ENCODE data around the gene TMEM134. TPM values are rescaled to one million over a fixed set of nuclear protein-coding genes. Genes with fewer than 3 reads are reported as not detected.

Gene TMEM134
- total RNA-seq, 4 donors from 2014 or later: 131 to 376 (median 207) TPM

DNA sequence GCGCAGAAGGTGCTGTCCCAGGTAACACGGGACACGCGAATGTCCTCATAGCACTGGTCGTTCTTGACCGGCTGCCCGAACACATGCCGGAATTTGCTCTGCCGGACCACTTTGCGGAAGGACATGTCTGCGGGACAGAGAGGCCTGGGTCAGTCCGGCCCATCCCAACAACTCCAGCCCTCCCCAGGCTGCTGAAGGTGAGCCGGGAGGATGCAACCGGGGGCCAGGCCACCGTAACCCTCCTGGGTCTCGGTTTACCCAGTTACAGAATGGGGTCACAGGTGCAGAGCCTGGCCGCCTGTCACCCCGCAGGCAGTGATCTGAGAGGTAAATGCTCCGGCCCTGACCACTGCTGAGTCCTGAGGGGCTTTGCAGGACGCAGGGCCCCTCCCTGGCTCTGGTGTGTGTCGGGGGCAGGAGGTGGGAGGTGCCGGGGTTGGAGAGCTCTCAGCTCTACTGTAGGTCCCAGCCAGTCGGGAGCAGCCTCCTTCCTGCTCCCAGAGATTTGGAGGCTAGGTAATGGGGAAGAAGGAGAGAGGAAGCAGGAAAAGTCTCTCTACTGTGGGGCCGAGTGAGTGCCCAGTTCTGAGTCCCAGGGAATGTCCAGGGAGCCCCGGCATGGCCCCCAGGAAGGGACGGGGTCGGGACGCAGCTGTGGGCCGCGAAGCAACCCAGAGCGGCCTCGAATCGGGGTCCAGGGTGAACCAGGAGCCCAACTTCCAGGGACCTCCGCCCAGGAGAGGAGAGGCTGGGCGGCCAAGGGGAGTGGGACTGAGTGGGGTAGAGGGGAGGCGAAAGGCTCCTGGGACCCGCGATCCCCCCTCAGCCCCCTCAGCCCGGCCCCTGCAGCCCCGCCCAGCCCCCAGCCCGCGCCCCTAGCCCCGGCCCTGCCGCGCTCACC, 26.3 kb downstream of the TMEM134 start:
- Histone ChIP-seq H3K27me3 (no peaks in the 10 kb centered on the region), H3K27ac (peak overlapping the region; percentile 93), H3K36me3 (peaks cover 36% of the 10 kb centered on the region), H3K4me3 (peak overlapping the region; percentile 91), H3K9me3 (no peaks in the 10 kb centered on the region), H3K4me1 (peaks cover 51% of the 10 kb centered on the region)
- DNase-seq (ENCODE audit: low spot score in 2 of 2): no peak
- WGBS: 32% methylated on average over 24 of the region's 45 CpGs
- TF ChIP-seq, protein P1, sequence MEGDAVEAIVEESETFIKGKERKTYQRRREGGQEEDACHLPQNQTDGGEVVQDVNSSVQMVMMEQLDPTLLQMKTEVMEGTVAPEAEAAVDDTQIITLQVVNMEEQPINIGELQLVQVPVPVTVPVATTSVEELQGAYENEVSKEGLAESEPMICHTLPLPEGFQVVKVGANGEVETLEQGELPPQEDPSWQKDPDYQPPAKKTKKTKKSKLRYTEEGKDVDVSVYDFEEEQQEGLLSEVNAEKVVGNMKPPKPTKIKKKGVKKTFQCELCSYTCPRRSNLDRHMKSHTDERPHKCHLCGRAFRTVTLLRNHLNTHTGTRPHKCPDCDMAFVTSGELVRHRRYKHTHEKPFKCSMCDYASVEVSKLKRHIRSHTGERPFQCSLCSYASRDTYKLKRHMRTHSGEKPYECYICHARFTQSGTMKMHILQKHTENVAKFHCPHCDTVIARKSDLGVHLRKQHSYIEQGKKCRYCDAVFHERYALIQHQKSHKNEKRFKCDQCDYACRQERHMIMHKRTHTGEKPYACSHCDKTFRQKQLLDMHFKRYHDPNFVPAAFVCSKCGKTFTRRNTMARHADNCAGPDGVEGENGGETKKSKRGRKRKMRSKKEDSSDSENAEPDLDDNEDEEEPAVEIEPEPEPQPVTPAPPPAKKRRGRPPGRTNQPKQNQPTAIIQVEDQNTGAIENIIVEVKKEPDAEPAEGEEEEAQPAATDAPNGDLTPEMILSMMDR (IDR thresholded peaks at IDR 0.05): no peak
- TF ChIP-seq EP300 (IDR thresholded peaks at IDR 0.05) (no peak), POLR2A (IDR thresholded peaks at IDR 0.05) (no peak), POLR2AphosphoS5 (IDR thresholded peaks at IDR 0.05) (no peak)

DNA sequence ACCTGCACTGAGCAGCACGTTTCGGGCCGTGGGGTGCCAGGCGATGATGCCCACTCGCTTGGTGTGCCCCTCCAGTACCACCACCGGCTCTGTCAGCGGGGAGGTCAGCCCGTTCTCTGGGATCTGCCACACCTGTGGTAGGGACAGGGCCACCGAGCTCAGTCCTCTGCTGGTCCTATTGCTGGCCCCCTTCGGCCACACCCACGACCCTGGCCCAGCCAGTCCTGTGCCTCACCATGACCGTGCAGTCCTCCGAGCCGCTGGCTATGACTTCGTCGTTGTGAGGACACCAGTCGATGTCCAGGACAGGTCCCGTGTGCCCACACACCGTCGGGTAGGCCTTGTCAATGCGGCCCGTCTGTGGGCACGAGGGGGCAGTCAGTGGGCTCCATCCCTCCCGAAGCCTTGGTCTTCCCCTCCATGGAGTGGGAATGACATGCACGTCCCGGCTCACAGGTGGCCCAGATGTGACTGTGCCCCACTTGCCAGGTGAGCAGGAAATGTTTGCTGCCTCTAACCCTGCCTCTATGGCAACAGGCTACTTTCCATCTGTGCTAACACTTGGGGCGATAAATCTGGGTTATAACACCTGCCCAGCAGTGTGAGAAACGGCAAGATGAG, 27.2 kb downstream of the TMEM134 start:
- Histone ChIP-seq H3K4me1 (peaks cover 51% of the 10 kb centered on the region), H3K9me3 (no peaks in the 10 kb centered on the region), H3K4me3 (peak overlapping the region; percentile 91), H3K27ac (no peak overlapping the region), H3K27me3 (no peaks in the 10 kb centered on the region), H3K36me3 (peaks cover 40% of the 10 kb centered on the region)
- no peak for DNase-seq (ENCODE audit: low spot score in 2 of 2)
- WGBS: 87% methylated on average over 10 of the region's 28 CpGs
- no peak for TF ChIP-seq EP300 (IDR thresholded peaks at IDR 0.05)
- no peak for TF ChIP-seq POLR2AphosphoS5 (IDR thresholded peaks at IDR 0.05)
- TF ChIP-seq POLR2A (IDR thresholded peaks at IDR 0.05): no peak
- TF ChIP-seq, protein P1 (IDR thresholded peaks at IDR 0.05): no peak

DNA sequence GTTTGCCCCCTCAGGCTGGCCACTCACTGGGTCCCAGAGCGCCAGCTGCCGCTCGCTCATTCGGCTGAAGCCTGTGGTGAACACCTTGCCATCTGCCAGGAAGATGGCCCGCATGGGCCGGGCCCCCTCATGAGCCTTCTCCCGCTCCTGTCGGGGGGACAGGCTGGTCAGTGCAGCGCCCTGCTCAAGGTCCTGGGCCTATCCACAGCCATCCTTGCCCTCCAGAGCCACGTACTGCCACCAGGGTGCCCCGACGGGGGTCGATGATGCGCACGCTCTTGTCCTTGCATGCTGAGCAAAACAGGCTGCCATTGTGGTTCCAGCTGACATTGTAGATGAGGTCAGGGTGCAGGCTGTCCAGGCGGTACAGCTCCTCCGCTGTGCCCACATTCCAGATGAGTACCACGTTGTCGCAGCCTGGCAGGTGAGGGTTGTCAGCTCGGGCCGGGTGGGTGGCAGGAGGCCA, 27.9 kb downstream of the TMEM134 start:
- peaks cover 53% of the 10 kb centered on the region for H3K4me1 ChIP-seq
- WGBS: 100% methylated on average over 2 of the region's 21 CpGs
- no peak for DNase-seq (ENCODE audit: low spot score in 2 of 2)
- no peaks in the 10 kb centered on the region for H3K9me3 ChIP-seq
- H3K36me3 ChIP-seq: peaks cover 41% of the 10 kb centered on the region
- no peak overlapping the region for H3K27ac ChIP-seq
- H3K27me3 ChIP-seq: no peaks in the 10 kb centered on the region
- H3K4me3 ChIP-seq: no peak overlapping the region
- TF ChIP-seq POLR2A (IDR thresholded peaks at IDR 0.05): no peak

DNA sequence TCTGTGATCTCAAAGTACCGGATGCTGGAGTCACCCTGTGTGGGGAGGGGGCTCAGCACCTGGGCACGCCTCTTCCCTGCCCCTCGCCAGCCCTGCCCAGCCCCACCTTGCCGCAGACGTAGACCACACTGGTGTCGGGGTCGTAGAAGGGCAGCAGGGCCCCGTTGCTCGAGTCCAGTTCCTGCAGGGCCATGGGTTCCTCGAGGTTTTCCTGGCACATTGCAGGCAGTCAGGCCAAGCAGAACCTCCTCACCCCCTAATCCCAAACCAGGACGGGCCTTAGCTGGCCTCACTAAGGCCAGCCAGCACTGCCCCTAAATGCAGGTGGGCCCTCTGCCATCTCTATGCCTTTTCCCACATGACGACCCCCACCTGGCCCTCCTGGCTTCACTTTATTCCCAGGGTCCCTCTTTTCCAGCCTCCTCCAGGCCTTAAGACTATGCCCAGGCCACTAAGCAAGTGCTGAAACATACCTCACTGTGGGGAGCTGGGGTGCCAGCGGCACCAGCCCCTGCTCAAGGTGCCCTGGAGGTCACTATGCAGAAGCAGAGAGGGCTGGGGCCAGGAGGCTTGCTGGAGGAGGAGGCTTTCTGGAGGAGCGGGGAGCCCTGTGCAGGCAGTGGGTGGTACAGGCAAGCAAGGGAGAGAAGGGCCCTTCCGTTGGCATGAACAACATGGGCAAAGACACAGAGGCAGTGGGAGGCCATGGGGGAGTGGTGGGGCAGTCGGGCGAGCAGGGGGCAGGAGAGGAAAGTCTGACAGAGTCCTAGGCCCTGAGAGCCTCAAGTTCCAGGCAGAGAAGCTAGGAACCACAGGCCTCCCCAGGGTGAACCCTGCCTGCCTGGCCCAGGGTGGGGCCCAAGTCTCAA, 28.6 kb downstream of the TMEM134 start:
- peak overlapping the region; percentile 5 for H3K27ac ChIP-seq
- peaks cover 48% of the 10 kb centered on the region for H3K36me3 ChIP-seq
- no peak for DNase-seq (ENCODE audit: low spot score in 2 of 2)
- TF ChIP-seq, protein P1 (IDR thresholded peaks at IDR 0.05): no peak
- H3K27me3 ChIP-seq: no peaks in the 10 kb centered on the region
- 69% methylated on average over 11 of the region's 17 CpGs for WGBS
- H3K9me3 ChIP-seq: no peaks in the 10 kb centered on the region
- no peak overlapping the region for H3K4me3 ChIP-seq
- peaks cover 60% of the 10 kb centered on the region for H3K4me1 ChIP-seq

DNA sequence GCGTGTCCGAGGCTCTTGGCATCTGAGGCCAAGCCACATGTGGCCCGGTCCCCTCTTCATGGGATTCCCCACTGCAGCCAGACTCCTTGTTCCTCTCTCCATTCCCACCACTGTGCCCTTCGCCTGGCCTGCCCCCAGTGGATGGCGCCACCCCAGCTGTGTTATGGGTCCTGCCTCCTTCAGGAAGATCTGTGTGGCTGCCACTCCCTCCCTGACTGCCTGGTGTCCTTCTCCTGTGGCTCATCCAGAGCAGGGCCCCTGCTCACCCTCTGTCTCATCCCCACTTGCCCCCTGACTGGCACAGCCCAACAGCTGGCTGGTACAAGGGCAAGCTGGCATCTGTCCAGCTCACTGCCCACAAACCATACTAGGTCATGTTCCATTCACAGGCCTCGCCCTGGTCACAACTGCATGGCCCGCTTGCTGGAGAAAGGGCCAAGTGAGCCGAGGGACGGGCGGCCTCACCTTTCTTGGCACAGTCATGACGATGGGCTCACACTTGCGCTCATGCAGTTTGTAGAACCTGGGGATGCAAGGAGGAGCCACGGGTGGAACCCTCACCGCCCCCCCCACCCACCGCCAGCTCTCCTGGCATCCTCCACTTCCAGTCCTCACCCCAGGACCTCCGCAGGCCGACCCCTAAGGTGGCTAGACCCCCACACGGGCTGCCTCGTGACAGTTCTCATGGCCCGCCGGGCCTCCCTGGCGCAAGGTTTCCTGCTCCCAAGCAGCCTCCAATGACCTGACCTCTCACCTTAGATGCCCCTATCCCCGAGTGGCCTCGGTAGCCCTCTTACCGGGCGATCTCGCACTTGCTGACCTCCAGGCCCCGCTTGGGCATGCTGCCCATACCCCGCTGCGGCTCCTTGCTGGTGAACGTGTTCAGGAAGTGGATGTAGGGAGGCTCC, 29.5 kb downstream of the TMEM134 start:
- no peaks in the 10 kb centered on the region for H3K27me3 ChIP-seq
- WGBS: 69% methylated on average over 25 of the region's 31 CpGs
- TF ChIP-seq POLR2AphosphoS5 (IDR thresholded peaks at IDR 0.05) (no peak), EP300 (IDR thresholded peaks at IDR 0.05) (no peak), POLR2A (IDR thresholded peaks at IDR 0.05) (no peak)
- TF ChIP-seq, protein P1 (IDR thresholded peaks at IDR 0.05): no peak
- H3K4me1 ChIP-seq: peaks cover 64% of the 10 kb centered on the region
- no peak overlapping the region for H3K4me3 ChIP-seq
- peaks cover 56% of the 10 kb centered on the region for H3K36me3 ChIP-seq
- H3K27ac ChIP-seq: peak overlapping the region; percentile 50
- DNase-seq (ENCODE audit: low spot score in 2 of 2): no peak
- H3K9me3 ChIP-seq: no peaks in the 10 kb centered on the region

All from suprapubic skin (tissue), 4 donors.